WTC11 (cell line): ENCODE measurements around the gene SLTM. TPM values are rescaled to one million over a fixed set of nuclear protein-coding genes. Genes with fewer than 3 reads are reported as not detected.
A peak's percentile ranks its signal among the peaks of the same experiment; 100 is the strongest.

ENCODE experiments used
- ATAC-seq: fragments of 200-7000 bp; cut with Tn5 transposase; 2 replicates; pipeline ENCODE4 v1.10.0; 2021; ENCODE audit warnings: mild to moderate bottlenecking, moderate library complexity
- CTCF ChIA-PET: fragments of 300-600 bp; sonication (Branson Sonifier 250); formaldehyde crosslinking; loops from one replicate; lab custom pipeline; 2021; ENCODE audit warnings: antibody characterized with exemption; lab: Charles Lee
- POLR2A ChIA-PET: fragments of 350-600 bp; sonication (Branson Sonifier 250); formaldehyde crosslinking; loops from one replicate; lab custom pipeline; 2021; ENCODE audit warnings: antibody characterized with exemption; lab: Charles Lee
- DNase-seq: peaks from one replicate; pipeline ENCODE4 v3.0.0; 2021; ENCODE audit warnings: low spot score
- H3K27ac Mint-ChIP-seq: 2 replicates; pipeline ENCODE4 v1.8.0; 2021; ENCODE audit warnings: mixed read lengths
- H3K27me3 Mint-ChIP-seq: 2 replicates; pipeline ENCODE4 v1.8.0; 2021; ENCODE audit warnings: low read depth, mild to moderate bottlenecking, moderate library complexity, mixed read lengths
- H3K36me3 Mint-ChIP-seq: 2 replicates; pipeline ENCODE4 v1.8.0; 2021; ENCODE audit warnings: mixed read lengths
- H3K4me1 Mint-ChIP-seq: 2 replicates; pipeline ENCODE4 v1.8.0; 2022; ENCODE audit warnings: mixed read lengths
- H3K4me3 Mint-ChIP-seq: 2 replicates; pipeline ENCODE4 v1.8.0; 2021; ENCODE audit warnings: mild to moderate bottlenecking, moderate library complexity, mixed read lengths
- H3K9me3 Mint-ChIP-seq: 2 replicates; pipeline ENCODE4 v1.8.0; 2021; ENCODE audit warnings: mixed read lengths
- GTF2I ChIP-seq: fragments of 250-450 bp; sonication (Bioruptor Pico); conservative IDR thresholded peaks from 2 replicates; pipeline ENCODE4 v1.4.0; 2021; ENCODE audit warnings: mild to moderate bottlenecking
- IRF2 ChIP-seq: sonication (generic); formaldehyde crosslinking; IDR thresholded peaks from 2 replicates; pipeline ENCODE4 v1.8.0; 2022; ENCODE audit warnings: low read depth, missing genetic modification reagents, borderline replicate concordance
- NR2C2 ChIP-seq: sonication (generic); formaldehyde crosslinking; IDR thresholded peaks from 2 replicates; pipeline ENCODE4 v1.8.0; 2022; ENCODE audit warnings: mild to moderate bottlenecking, missing genetic modification reagents
- RELA ChIP-seq: sonication (generic); formaldehyde crosslinking; IDR thresholded peaks from 2 replicates; pipeline ENCODE4 v1.8.1; 2022; ENCODE audit warnings: missing genetic modification reagents, mild to moderate bottlenecking, borderline replicate concordance
- TCF7 ChIP-seq: sonication (generic); formaldehyde crosslinking; IDR thresholded peaks from 2 replicates; pipeline ENCODE4 v1.8.0; 2022; ENCODE audit warnings: mild to moderate bottlenecking, low read depth, missing genetic modification reagents, moderate library complexity
- ZBTB21 ChIP-seq: sonication (generic); formaldehyde crosslinking; IDR thresholded peaks from 2 replicates; pipeline ENCODE4 v1.8.1; 2023; ENCODE audit warnings: mild to moderate bottlenecking, missing genetic modification reagents, borderline replicate concordance
- ZNF232 ChIP-seq: sonication (generic); formaldehyde crosslinking; IDR thresholded peaks from 2 replicates; pipeline ENCODE4 v1.8.0; 2022; ENCODE audit warnings: mild to moderate bottlenecking, missing genetic modification reagents
- ZNF423 ChIP-seq: fragments of 250-450 bp; sonication (Bioruptor Pico); IDR thresholded peaks from 2 replicates; pipeline ENCODE4 v2.1.2; 2022; ENCODE audit warnings: mild to moderate bottlenecking, moderate library complexity
- total RNA-seq: library from RNA; stranded (reverse); gene quantifications from 3 replicates; pipeline ENCODE4 v1.2.3, GENCODE V29; 2021
- TF ChIP-seq, protein P1 (sequence below): sonication (generic); formaldehyde crosslinking; IDR thresholded peaks from 2 replicates; pipeline ENCODE4 v1.8.0; 2023; ENCODE audit warnings: missing genetic modification reagents
- TF ChIP-seq, protein P2 (sequence below): sonication (generic); formaldehyde crosslinking; IDR thresholded peaks from 2 replicates; pipeline ENCODE4 v1.8.1; 2023; ENCODE audit warnings: mild to moderate bottlenecking, missing genetic modification reagents, borderline replicate concordance
- TF ChIP-seq, protein P3 (sequence below): sonication (generic); formaldehyde crosslinking; IDR thresholded peaks from 2 replicates; pipeline ENCODE4 v1.8.1; 2022; ENCODE audit warnings: mild to moderate bottlenecking, moderate library complexity, missing genetic modification reagents
- TF ChIP-seq, protein P4 (sequence below): sonication (generic); formaldehyde crosslinking; IDR thresholded peaks from 2 replicates; pipeline ENCODE4 v1.8.1; 2022; ENCODE audit warnings: missing genetic modification reagents, borderline replicate concordance
- TF ChIP-seq, protein P5 (sequence below): fragments of 250-450 bp; sonication (Bioruptor Pico); IDR thresholded peaks from 2 replicates; pipeline ENCODE4 v1.9.0; 2021; ENCODE audit warnings: moderate library complexity, mild to moderate bottlenecking, inconsistent platforms, borderline replicate concordance
- TF ChIP-seq, protein P6 (sequence below): sonication (generic); formaldehyde crosslinking; IDR thresholded peaks from 2 replicates; pipeline ENCODE4 v1.8.1; 2023; ENCODE audit warnings: mild to moderate bottlenecking, missing genetic modification reagents, moderate library complexity
- TF ChIP-seq, protein P7 (sequence below): sonication (generic); formaldehyde crosslinking; IDR thresholded peaks from 2 replicates; pipeline ENCODE4 v1.8.0; 2022; ENCODE audit warnings: missing genetic modification reagents
- TF ChIP-seq, protein P8 (sequence below): sonication (generic); formaldehyde crosslinking; IDR thresholded peaks from 2 replicates; pipeline ENCODE4 v1.8.1; 2023; ENCODE audit warnings: mild to moderate bottlenecking, missing genetic modification reagents, moderate library complexity
- TF ChIP-seq, protein P9 (sequence below): sonication (generic); formaldehyde crosslinking; IDR thresholded peaks from 2 replicates; pipeline ENCODE4 v1.8.0; 2022; ENCODE audit warnings: mild to moderate bottlenecking, missing genetic modification reagents

Gene SLTM
- total RNA-seq, 1 experiment from 2014 or later: 126 TPM

DNA sequence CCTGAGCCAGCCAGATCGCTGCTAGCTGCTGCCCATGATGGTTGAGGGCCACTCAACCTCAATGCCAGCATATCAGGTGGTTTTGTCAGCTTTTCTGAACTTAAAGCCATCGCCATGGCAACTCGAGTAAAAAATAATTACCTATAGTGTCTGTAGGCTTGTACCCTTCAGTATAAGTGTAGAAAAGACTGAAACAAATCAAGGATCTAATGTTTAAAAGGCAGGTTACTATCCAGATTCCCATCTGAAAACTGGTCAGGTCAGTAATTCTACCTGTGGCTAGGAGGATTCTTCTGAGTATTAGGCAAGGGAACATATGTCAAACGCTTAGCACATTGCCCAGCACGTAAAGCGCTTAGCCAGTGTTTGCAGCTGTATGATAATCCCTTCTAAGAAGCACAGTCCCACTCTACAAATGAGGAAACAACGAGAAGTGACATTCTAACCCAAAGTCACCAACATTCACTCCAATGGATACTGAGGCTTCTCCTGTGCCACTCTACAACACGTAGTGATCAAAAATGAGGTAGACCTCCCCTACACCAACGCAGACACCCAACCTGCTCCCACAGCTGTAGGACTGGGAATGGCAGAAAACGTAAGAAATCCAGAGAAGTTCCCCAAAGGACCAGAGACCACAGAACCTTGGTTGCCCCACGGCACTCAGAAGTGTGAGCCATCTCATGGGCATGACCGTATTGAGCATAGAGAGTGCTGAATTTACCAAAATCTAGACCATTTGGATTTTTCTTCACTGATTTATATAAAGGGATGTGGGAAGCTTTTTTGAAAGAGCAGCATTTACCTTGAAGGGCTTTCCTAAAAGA is 55.3 kb downstream of the SLTM start:
- Mint-ChIP-seq H3K27me3 (no peaks in the 10 kb centered on the region), H3K27ac (peak overlapping the region; percentile 50), H3K9me3 (no peaks in the 10 kb centered on the region), H3K36me3 (peaks cover 52% of the 10 kb centered on the region), H3K4me1 (no peaks in the 10 kb centered on the region), H3K4me3 (no peak overlapping the region)
- CTCF ChIA-PET: no interaction called here
- POLR2A ChIA-PET: no interaction called here
- DNase-seq (no peak), ATAC-seq (no peak)
- TF ChIP-seq, protein P1, sequence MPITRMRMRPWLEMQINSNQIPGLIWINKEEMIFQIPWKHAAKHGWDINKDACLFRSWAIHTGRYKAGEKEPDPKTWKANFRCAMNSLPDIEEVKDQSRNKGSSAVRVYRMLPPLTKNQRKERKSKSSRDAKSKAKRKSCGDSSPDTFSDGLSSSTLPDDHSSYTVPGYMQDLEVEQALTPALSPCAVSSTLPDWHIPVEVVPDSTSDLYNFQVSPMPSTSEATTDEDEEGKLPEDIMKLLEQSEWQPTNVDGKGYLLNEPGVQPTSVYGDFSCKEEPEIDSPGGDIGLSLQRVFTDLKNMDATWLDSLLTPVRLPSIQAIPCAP (CRISPR knock-in tag): no peak
- TF ChIP-seq RELA (no peak), ZNF232 (CRISPR knock-in tag) (no peak)
- TF ChIP-seq, protein P2, sequence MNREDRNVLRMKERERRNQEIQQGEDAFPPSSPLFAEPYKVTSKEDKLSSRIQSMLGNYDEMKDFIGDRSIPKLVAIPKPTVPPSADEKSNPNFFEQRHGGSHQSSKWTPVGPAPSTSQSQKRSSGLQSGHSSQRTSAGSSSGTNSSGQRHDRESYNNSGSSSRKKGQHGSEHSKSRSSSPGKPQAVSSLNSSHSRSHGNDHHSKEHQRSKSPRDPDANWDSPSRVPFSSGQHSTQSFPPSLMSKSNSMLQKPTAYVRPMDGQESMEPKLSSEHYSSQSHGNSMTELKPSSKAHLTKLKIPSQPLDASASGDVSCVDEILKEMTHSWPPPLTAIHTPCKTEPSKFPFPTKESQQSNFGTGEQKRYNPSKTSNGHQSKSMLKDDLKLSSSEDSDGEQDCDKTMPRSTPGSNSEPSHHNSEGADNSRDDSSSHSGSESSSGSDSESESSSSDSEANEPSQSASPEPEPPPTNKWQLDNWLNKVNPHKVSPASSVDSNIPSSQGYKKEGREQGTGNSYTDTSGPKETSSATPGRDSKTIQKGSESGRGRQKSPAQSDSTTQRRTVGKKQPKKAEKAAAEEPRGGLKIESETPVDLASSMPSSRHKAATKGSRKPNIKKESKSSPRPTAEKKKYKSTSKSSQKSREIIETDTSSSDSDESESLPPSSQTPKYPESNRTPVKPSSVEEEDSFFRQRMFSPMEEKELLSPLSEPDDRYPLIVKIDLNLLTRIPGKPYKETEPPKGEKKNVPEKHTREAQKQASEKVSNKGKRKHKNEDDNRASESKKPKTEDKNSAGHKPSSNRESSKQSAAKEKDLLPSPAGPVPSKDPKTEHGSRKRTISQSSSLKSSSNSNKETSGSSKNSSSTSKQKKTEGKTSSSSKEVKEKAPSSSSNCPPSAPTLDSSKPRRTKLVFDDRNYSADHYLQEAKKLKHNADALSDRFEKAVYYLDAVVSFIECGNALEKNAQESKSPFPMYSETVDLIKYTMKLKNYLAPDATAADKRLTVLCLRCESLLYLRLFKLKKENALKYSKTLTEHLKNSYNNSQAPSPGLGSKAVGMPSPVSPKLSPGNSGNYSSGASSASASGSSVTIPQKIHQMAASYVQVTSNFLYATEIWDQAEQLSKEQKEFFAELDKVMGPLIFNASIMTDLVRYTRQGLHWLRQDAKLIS (CRISPR knock-in tag): no peak
- TF ChIP-seq, protein P3, sequence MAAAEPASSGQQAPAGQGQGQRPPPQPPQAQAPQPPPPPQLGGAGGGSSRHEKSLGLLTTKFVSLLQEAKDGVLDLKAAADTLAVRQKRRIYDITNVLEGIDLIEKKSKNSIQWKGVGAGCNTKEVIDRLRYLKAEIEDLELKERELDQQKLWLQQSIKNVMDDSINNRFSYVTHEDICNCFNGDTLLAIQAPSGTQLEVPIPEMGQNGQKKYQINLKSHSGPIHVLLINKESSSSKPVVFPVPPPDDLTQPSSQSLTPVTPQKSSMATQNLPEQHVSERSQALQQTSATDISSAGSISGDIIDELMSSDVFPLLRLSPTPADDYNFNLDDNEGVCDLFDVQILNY (CRISPR knock-in tag): no peak
- TF ChIP-seq, protein P4, sequence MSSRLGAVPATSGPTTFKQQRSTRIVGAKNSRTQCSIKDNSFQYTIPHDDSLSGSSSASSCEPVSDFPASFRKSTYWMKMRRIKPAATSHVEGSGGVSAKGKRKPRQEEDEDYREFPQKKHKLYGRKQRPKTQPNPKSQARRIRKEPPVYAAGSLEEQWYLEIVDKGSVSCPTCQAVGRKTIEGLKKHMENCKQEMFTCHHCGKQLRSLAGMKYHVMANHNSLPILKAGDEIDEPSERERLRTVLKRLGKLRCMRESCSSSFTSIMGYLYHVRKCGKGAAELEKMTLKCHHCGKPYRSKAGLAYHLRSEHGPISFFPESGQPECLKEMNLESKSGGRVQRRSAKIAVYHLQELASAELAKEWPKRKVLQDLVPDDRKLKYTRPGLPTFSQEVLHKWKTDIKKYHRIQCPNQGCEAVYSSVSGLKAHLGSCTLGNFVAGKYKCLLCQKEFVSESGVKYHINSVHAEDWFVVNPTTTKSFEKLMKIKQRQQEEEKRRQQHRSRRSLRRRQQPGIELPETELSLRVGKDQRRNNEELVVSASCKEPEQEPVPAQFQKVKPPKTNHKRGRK (CRISPR knock-in tag): no peak
- TF ChIP-seq, protein P5, sequence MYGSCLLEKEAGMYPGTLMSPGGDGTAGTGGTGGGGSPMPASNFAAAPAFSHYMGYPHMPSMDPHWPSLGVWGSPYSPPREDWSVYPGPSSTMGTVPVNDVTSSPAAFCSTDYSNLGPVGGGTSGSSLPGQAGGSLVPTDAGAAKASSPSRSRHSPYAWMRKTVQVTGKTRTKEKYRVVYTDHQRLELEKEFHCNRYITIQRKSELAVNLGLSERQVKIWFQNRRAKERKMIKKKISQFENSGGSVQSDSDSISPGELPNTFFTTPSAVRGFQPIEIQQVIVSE: no peak

DNA sequence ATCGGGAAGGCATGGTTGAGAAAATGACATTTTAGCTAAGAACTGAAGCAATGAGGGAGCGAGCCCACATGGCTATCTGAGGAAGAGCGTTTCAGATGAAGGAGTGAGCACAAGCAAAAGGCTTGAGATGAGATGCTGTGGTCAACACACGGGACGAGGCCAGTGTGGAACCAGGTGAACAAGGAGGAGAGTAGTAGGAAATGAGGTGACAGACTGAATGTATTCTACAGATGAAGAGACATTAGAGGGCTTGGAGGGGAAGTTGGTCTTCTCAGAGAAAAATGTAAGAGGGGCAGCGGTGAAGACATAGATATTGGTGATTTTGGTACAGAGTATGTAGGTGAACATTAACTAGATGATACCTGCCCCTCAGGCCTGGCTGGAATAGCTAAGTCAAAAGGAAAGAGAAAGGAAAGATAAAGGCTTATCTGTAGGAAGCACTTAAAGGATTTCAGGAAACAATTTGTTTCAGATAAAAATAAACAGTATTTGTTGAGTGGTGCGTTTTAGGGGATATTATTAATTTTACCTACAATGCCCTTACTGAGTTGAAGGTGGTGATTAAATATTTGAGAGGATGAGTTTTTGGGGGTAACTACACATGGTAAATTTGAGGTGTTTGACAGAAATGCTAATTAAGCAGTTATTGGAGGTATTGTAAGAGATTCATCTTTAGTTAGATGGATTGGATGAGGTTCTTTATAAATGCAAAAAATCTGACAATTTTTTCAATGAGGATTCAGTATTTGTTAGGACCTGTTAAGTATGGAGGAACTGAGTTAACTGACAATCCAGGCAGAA is 57.0 kb downstream of the SLTM start:
- H3K9me3 Mint-ChIP-seq: no peaks in the 10 kb centered on the region
- ATAC-seq (no peak), DNase-seq (no peak)
- H3K36me3 Mint-ChIP-seq: peaks cover 38% of the 10 kb centered on the region
- H3K4me1 Mint-ChIP-seq: no peaks in the 10 kb centered on the region
- H3K27me3 Mint-ChIP-seq: no peaks in the 10 kb centered on the region
- ChIA-PET CTCF (interaction anchor here (1.2 kb wide), 1 partner anchor 10 kb away, joined by 3 read pairs; no protein-coding TSS in a partner anchor), POLR2A (no interaction called here)
- H3K27ac Mint-ChIP-seq: peak overlapping the region; percentile 16
- H3K4me3 Mint-ChIP-seq: no peak overlapping the region
- TF ChIP-seq, protein P6, sequence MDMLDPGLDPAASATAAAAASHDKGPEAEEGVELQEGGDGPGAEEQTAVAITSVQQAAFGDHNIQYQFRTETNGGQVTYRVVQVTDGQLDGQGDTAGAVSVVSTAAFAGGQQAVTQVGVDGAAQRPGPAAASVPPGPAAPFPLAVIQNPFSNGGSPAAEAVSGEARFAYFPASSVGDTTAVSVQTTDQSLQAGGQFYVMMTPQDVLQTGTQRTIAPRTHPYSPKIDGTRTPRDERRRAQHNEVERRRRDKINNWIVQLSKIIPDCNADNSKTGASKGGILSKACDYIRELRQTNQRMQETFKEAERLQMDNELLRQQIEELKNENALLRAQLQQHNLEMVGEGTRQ (CRISPR knock-in tag): no peak
- TF ChIP-seq GTF2I (CRISPR knock-in tag) (no peak), TCF7 (CRISPR knock-in tag) (no peak), IRF2 (CRISPR knock-in tag) (no peak), ZBTB21 (CRISPR knock-in tag) (no peak), ZNF423 (CRISPR knock-in tag) (no peak), NR2C2 (CRISPR knock-in tag) (no peak)
- TF ChIP-seq, protein P7, sequence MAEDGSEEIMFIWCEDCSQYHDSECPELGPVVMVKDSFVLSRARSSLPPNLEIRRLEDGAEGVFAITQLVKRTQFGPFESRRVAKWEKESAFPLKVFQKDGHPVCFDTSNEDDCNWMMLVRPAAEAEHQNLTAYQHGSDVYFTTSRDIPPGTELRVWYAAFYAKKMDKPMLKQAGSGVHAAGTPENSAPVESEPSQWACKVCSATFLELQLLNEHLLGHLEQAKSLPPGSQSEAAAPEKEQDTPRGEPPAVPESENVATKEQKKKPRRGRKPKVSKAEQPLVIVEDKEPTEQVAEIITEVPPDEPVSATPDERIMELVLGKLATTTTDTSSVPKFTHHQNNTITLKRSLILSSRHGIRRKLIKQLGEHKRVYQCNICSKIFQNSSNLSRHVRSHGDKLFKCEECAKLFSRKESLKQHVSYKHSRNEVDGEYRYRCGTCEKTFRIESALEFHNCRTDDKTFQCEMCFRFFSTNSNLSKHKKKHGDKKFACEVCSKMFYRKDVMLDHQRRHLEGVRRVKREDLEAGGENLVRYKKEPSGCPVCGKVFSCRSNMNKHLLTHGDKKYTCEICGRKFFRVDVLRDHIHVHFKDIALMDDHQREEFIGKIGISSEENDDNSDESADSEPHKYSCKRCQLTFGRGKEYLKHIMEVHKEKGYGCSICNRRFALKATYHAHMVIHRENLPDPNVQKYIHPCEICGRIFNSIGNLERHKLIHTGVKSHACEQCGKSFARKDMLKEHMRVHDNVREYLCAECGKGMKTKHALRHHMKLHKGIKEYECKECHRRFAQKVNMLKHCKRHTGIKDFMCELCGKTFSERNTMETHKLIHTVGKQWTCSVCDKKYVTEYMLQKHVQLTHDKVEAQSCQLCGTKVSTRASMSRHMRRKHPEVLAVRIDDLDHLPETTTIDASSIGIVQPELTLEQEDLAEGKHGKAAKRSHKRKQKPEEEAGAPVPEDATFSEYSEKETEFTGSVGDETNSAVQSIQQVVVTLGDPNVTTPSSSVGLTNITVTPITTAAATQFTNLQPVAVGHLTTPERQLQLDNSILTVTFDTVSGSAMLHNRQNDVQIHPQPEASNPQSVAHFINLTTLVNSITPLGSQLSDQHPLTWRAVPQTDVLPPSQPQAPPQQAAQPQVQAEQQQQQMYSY (CRISPR knock-in tag): no peak
- TF ChIP-seq, protein P8, sequence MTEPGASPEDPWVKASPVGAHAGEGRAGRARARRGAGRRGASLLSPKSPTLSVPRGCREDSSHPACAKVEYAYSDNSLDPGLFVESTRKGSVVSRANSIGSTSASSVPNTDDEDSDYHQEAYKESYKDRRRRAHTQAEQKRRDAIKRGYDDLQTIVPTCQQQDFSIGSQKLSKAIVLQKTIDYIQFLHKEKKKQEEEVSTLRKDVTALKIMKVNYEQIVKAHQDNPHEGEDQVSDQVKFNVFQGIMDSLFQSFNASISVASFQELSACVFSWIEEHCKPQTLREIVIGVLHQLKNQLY: no peak
- TF ChIP-seq, protein P9, sequence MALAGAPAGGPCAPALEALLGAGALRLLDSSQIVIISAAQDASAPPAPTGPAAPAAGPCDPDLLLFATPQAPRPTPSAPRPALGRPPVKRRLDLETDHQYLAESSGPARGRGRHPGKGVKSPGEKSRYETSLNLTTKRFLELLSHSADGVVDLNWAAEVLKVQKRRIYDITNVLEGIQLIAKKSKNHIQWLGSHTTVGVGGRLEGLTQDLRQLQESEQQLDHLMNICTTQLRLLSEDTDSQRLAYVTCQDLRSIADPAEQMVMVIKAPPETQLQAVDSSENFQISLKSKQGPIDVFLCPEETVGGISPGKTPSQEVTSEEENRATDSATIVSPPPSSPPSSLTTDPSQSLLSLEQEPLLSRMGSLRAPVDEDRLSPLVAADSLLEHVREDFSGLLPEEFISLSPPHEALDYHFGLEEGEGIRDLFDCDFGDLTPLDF (CRISPR knock-in tag): no peak
